ENCODE data around the gene PSME3IP1. TPM values are rescaled to one million over a fixed set of nuclear protein-coding genes. Genes with fewer than 3 reads are reported as not detected.

PSME3IP1 gene
- total and polyA plus RNA-seq, 4 donors = 34.9 to 90.8 (median 72.7) TPM

DNA sequence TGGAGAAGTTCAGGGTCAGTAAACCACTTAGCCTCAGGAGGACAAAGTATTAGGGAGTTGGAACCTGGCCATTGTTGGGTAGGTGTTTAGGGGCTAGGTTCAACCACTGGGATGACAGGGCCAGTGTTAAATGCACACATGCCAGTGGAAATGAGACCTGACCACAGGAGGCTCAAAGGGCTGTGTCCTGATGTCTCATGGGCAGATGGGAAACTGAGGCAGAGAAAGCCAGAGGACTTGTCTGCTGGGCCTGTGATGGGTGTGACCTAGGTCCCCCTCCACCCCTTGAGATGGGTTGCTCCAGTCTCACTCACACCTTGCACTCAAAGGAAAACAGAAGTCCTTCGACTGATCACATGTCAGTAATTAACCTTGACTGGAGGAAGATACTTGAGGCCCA, 77.4 kb downstream of the PSME3IP1 start:
- Histone ChIP-seq H3K4me3 (ENCODE audit: low read length in 2 of 2) (no peak overlapping the region), H3K9me3 (ENCODE audit: control insufficient read depth, low read length) (no peaks in the 10 kb centered on the region), H3K36me3 (ENCODE audit: control insufficient read depth in 1 of 2, insufficient read depth in 2 of 2, low read length in 1 of 2) (no peaks in the 10 kb centered on the region), H3K4me1 (ENCODE audit: control insufficient read depth in 1 of 2, insufficient read depth in 2 of 2, low read length in 2 of 2) (no peaks in the 10 kb centered on the region), H3K27ac (ENCODE audit: low read depth in 1 of 2, low read length in 2 of 2) (no peak overlapping the region), H3K27me3 (ENCODE audit: control insufficient read depth in 1 of 2, insufficient read depth in 2 of 2, low read length in 1 of 2) (no peaks in the 10 kb centered on the region)
- 90 to 95% methylated on average over 1 of the region's 1 CpG for WGBS, 2 donors
- DNase-seq = no peak
- ATAC-seq (ENCODE audit: low FRiP score) = no peak
- intact Hi-C loops (cut with DNase I) = no loop called here

DNA sequence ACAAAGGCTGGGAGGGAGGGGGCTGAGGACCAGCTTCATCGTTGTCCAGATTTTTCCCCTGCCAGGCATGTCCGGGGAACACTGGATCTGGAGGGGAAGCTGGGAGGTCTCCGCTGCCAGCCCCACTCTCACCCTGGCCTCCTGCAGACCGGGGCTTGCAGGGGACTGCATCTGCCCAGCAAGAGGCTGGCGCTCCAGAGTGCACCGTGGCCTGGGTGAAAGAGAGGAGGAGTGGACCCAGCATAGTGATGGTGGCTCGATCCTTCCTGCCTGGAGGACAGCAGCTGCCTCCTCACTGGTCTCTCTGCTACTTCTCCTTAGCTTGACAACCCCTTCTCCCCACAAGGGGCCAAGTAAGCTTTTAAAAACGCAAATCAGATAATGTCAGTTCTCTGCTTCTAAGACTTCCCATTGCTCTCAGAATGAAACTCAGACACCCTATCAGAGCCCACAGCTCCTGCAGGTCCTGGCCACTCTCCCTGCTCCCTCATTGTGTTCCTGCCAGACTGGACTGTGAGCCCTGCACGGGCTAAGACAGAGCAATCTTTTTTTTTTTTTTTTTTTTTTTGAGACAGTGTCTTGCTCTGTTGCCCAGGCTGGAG, 78.4 kb downstream of the PSME3IP1 start:
- Histone ChIP-seq H3K27me3 (ENCODE audit: control insufficient read depth in 1 of 2, insufficient read depth in 2 of 2, low read length in 1 of 2) (no peaks in the 10 kb centered on the region), H3K4me3 (ENCODE audit: low read length in 2 of 2) (no peak overlapping the region), H3K9me3 (ENCODE audit: control insufficient read depth, low read length) (no peaks in the 10 kb centered on the region), H3K27ac (ENCODE audit: low read depth in 1 of 2, low read length in 2 of 2) (no peak overlapping the region), H3K36me3 (ENCODE audit: control insufficient read depth in 1 of 2, insufficient read depth in 2 of 2, low read length in 1 of 2) (no peaks in the 10 kb centered on the region), H3K4me1 (ENCODE audit: control insufficient read depth in 1 of 2, insufficient read depth in 2 of 2, low read length in 2 of 2) (no peaks in the 10 kb centered on the region)
- ATAC-seq (ENCODE audit: low FRiP score) (no peak), DNase-seq (no peak)
- 55 to 67% methylated on average over 9 of the region's 9 CpGs for WGBS, 2 donors
- intact Hi-C loops (cut with DNase I) = no loop called here

DNA sequence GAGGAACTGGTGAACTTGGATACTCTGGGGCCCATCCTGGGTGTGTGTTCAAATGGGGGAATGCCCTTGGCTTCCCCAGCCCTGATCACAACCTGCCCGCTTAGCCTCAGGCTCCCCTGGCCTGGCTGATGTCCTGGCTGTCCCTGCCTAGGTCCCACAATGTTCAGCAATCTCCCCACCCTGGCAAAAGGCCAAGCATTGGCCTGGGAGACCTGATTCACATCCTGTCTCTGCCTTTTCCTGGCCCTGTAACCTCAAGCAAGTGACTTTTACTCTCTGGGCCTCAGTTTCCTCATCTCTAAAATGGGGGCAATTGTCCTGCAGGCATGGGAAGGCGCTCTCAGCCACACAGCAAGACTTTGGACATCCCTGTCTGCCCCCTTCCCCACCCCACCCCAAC, 79.1 kb downstream of the PSME3IP1 start:
- Histone ChIP-seq H3K36me3 (ENCODE audit: control insufficient read depth in 1 of 2, insufficient read depth in 2 of 2, low read length in 1 of 2) (no peaks in the 10 kb centered on the region), H3K4me3 (ENCODE audit: low read length in 2 of 2) (no peak overlapping the region), H3K9me3 (ENCODE audit: control insufficient read depth, low read length) (no peaks in the 10 kb centered on the region), H3K4me1 (ENCODE audit: control insufficient read depth in 1 of 2, insufficient read depth in 2 of 2, low read length in 2 of 2) (no peaks in the 10 kb centered on the region), H3K27me3 (ENCODE audit: control insufficient read depth in 1 of 2, insufficient read depth in 2 of 2, low read length in 1 of 2) (no peaks in the 10 kb centered on the region), H3K27ac (ENCODE audit: low read depth in 1 of 2, low read length in 2 of 2) (no peak overlapping the region)
- 95 to 100% methylated on average over 2 of the region's 2 CpGs for WGBS, 2 donors
- DNase-seq = no peak
- intact Hi-C loops (cut with DNase I) = no loop called here
- no peak for ATAC-seq (ENCODE audit: low FRiP score)

DNA sequence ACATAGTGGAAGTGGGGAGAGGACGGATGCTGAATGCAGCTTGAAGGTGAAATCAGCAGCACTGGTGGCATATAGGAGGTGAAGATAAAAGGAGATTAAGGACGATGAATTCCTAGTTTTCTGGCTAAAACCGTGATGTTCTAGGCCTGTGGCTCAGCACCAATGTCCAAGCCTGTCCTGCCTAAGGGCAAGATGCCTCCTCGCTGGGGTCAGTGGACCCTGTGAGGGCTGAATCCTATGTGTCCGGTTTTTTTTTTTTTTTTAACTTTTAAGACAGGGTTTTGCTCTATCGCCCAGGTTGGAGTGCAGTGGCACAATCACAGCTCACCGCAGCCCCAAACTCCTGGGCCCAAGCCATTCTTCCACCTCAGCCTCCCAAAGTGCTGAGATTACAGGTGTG, 80.7 kb downstream of the PSME3IP1 start:
- intact Hi-C loops (cut with DNase I) = no loop called here
- Histone ChIP-seq H3K27ac (ENCODE audit: low read depth in 1 of 2, low read length in 2 of 2) (no peak overlapping the region), H3K9me3 (ENCODE audit: control insufficient read depth, low read length) (no peaks in the 10 kb centered on the region), H3K4me1 (ENCODE audit: control insufficient read depth in 1 of 2, insufficient read depth in 2 of 2, low read length in 2 of 2) (no peaks in the 10 kb centered on the region), H3K4me3 (ENCODE audit: low read length in 2 of 2) (no peak overlapping the region), H3K27me3 (ENCODE audit: control insufficient read depth in 1 of 2, insufficient read depth in 2 of 2, low read length in 1 of 2) (no peaks in the 10 kb centered on the region), H3K36me3 (ENCODE audit: control insufficient read depth in 1 of 2, insufficient read depth in 2 of 2, low read length in 1 of 2) (no peaks in the 10 kb centered on the region)
- ATAC-seq (ENCODE audit: low FRiP score) (no peak), DNase-seq (no peak)
- 86 to 92% methylated on average over 7 of the region's 7 CpGs for WGBS, 2 donors

DNA sequence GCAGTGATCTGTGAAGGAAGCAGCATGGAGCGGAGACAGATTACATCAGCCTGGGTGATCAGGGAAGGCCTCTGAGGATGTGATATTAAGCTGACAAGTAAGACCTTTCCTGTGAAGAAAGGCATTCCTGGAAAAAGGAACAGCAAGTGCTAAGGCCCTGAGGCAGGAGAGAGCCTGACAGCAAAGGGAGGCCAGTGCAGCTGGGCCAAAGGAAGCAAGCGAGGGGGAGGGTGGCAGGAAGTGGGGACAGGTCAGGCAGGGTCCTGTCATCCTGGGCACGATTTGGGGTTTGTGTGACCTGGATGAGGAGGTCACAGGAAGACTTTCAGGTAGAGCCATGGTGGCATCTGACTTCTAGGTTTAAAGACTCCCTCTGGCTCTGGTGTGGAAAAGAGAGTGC, 81.1 kb downstream of the PSME3IP1 start:
- 80 to 84% methylated on average over 3 of the region's 3 CpGs for WGBS, 2 donors
- no peak for ATAC-seq (ENCODE audit: low FRiP score)
- H3K27me3 ChIP-seq (ENCODE audit: control insufficient read depth in 1 of 2, insufficient read depth in 2 of 2, low read length in 1 of 2) = no peaks in the 10 kb centered on the region

DNA sequence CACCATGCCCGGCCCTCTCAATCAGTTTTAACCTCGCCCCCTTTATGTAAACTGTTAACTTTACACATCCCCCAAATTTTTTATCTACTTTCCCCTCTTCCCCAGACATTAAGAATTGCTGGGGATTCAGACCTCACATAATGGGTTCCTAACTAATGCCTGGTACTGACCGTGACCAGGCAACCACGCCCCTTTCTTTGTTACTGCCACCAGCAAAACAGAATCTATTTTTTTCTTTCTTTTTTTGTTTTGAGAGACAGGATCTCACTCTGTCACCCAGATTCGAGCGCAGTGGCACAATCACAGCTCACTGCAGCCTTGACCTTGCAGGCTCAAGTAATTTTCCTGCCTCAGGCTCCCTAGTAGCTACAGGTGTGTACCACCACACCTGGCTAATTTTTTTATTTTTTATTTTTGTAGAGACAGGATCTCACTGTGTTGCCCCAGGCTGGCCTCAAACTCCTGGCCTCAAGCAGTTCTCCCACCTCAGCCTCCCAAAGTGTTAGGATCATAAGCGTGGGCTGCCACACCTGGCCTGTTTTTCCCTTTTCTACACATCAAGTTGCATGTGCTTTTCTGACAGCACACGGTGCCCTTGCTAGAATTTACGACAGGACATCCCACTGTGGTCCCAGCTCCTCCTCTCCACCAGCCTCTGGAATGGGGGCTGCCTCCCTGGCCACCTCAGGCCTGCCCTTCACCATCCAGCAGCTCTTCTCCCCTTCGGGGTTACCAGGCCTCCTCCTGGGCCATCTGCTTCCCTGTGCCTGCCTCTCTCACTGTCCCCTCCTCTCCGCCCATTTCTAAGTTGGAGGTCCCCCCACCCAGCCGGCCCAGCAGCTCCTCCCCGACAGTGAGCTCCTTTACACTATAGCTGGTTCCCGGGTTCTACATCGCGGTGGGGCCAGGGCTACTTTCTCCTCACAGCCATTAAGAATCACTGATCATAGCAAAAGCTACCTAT, 82.7 kb downstream of the PSME3IP1 start:
- H3K4me3 ChIP-seq (ENCODE audit: low read length in 2 of 2) = no peak overlapping the region
- DNase-seq = no peak
- no peaks in the 10 kb centered on the region for H3K27me3 ChIP-seq (ENCODE audit: control insufficient read depth in 1 of 2, insufficient read depth in 2 of 2, low read length in 1 of 2)
- no peaks in the 10 kb centered on the region for H3K9me3 ChIP-seq (ENCODE audit: control insufficient read depth, low read length)
- no peak overlapping the region for H3K27ac ChIP-seq (ENCODE audit: low read depth in 1 of 2, low read length in 2 of 2)
- no peaks in the 10 kb centered on the region for H3K36me3 ChIP-seq (ENCODE audit: control insufficient read depth in 1 of 2, insufficient read depth in 2 of 2, low read length in 1 of 2)
- 85 to 88% methylated on average over 16 of the region's 16 CpGs for WGBS, 2 donors
- H3K4me1 ChIP-seq (ENCODE audit: control insufficient read depth in 1 of 2, insufficient read depth in 2 of 2, low read length in 2 of 2) = no peaks in the 10 kb centered on the region
- intact Hi-C loops (cut with DNase I) = no loop called here
- no peak for ATAC-seq (ENCODE audit: low FRiP score)

More for the DNA sequence above, 81.1 kb downstream of the PSME3IP1 start:
- Histone ChIP-seq H3K4me3 (ENCODE audit: low read length in 2 of 2) (no peak overlapping the region), H3K36me3 (ENCODE audit: control insufficient read depth in 1 of 2, insufficient read depth in 2 of 2, low read length in 1 of 2) (no peaks in the 10 kb centered on the region), H3K27ac (ENCODE audit: low read depth in 1 of 2, low read length in 2 of 2) (no peak overlapping the region), H3K4me1 (ENCODE audit: control insufficient read depth in 1 of 2, insufficient read depth in 2 of 2, low read length in 2 of 2) (no peaks in the 10 kb centered on the region), H3K9me3 (ENCODE audit: control insufficient read depth, low read length) (no peaks in the 10 kb centered on the region)
- intact Hi-C loops (cut with DNase I) = no loop called here
- DNase-seq = no peak

Other genes with a start within 250 kb of the PSME3IP1 start
- 1 to 10 TPM in 1 of 2 donors, under 1 TPM in 1; 0.49 to 1.3 TPM for gene CETP, start 224.1 kb downstream of the PSME3IP1 start, total RNA-seq
- gene CETP, start 224.1 kb downstream of the PSME3IP1 start, polyA plus RNA-seq = not detected
- gene NLRC5, start 196.5 kb downstream of the PSME3IP1 start, total RNA-seq = 10 to 100 TPM; 49.3 to 82.9 TPM
- 10 to 100 TPM in 1 of 2 donors, 1 to 10 TPM in 1; 4.9 to 22.6 TPM for gene NLRC5, start 196.5 kb downstream of the PSME3IP1 start, polyA plus RNA-seq
- gene CPNE2, start 93.5 kb downstream of the PSME3IP1 start, total RNA-seq = 10 to 100 TPM; 29.4 to 37.1 TPM
- gene CPNE2, start 93.5 kb downstream of the PSME3IP1 start, polyA plus RNA-seq = 10 to 100 TPM; 19.0 to 21.4 TPM
- gene RSPRY1, start 290 bp upstream of the PSME3IP1 start, total RNA-seq = 10 to 100 TPM; 30.9 to 32.5 TPM
- 10 to 100 TPM; 10.4 to 12.7 TPM for gene RSPRY1, start 290 bp upstream of the PSME3IP1 start, polyA plus RNA-seq
- 10 to 100 TPM; 39.1 to 47.5 TPM for gene ARL2BP, start 59.2 kb upstream of the PSME3IP1 start, total RNA-seq
- gene ARL2BP, start 59.2 kb upstream of the PSME3IP1 start, polyA plus RNA-seq = 10 to 100 TPM; 42.1 to 65.4 TPM
- 1 to 10 TPM; 2.2 to 2.6 TPM for gene PLLP, start 98.6 kb upstream of the PSME3IP1 start, total RNA-seq
- 1 to 10 TPM; 3.0 to 7.6 TPM for gene PLLP, start 98.6 kb upstream of the PSME3IP1 start, polyA plus RNA-seq
- gene CCL22, start 172.7 kb upstream of the PSME3IP1 start, total RNA-seq = under 1 TPM; 0.24 to 0.29 TPM
- gene CCL22, start 172.7 kb upstream of the PSME3IP1 start, polyA plus RNA-seq = under 1 TPM in 1 of 2 donors, not detected in 1; 0.08 TPM
- 10 to 100 TPM; 45.5 to 47.5 TPM for gene CX3CL1, start 186.5 kb upstream of the PSME3IP1 start, total RNA-seq
- 10 to 100 TPM; 17.5 to 62.5 TPM for gene CX3CL1, start 186.5 kb upstream of the PSME3IP1 start, polyA plus RNA-seq
- under 1 TPM in 1 of 2 donors, not detected in 1; 0.94 TPM for gene CCL17, start 218.7 kb upstream of the PSME3IP1 start, total RNA-seq
- not detected for gene CCL17, start 218.7 kb upstream of the PSME3IP1 start, polyA plus RNA-seq

Data from aorta (tissue), 5 donors.